B cell (primary cell): ENCODE measurements around the gene LRTM1. TPM values are rescaled to one million over a fixed set of nuclear protein-coding genes. Genes with fewer than 3 reads are reported as not detected.

Experiments used
- ATAC-seq: fragments of 200-7000 bp; cut with Tn5 transposase; one replicate; pipeline ENCODE4 v1.10.0; 2021; ENCODE audit warnings: low read depth, mild to moderate bottlenecking, moderate number of reproducible peaks, moderate library complexity
- CTCF ChIA-PET: fragments of 350-600 bp; sonication (Branson Sonifier 250); formaldehyde crosslinking; loops from one replicate; lab custom pipeline; 2021; ENCODE audit warnings: antibody characterized with exemption, inconsistent platforms; lab: Charles Lee
- POLR2A ChIA-PET: fragments of 350-600 bp; sonication (Branson Sonifier 250); formaldehyde crosslinking; loops from one replicate; lab custom pipeline; 2021; ENCODE audit warnings: antibody characterized with exemption; lab: Charles Lee
- DNase-seq: peaks from one replicate; pipeline ENCODE4 v3.0.0; 2013
- H2AFZ ChIP-seq: 2 replicates; pipeline ENCODE4 v1.6.1; 2012; ENCODE audit warnings: mild to moderate bottlenecking, low read depth, low read length; ENCODE audit not compliant: insufficient read depth, poor library complexity, severe bottlenecking
- H3K27ac ChIP-seq, 2 donors: 1 replicate in 1 of 2; 2 replicates in 1 of 2; pipeline ENCODE4 v1.5.1; 2012 to 2013; ENCODE audit warnings: low read length in 2 of 2, mild to moderate bottlenecking in 2 of 2, moderate library complexity in 1 of 2
- H3K27me3 ChIP-seq, 4 experiments: fragments of 200-600 bp in 1 of 4; sonication (generic) in 1 of 4; replicated peaks in 1 of 4; 1 replicate in 2 of 4; 2 replicates in 2 of 4; pipeline versions ENCODE4 v1.6.1 to v1.7.0; 2013 to 2016; ENCODE audit warnings: low read length in 3 of 4, mild to moderate bottlenecking in 2 of 4, mixed read lengths in 1 of 4, moderate library complexity in 1 of 4; ENCODE audit not compliant: insufficient read depth in 4 of 4, control insufficient read depth in 3 of 4; ENCODE audit errors: control extremely low read depth in 1 of 4
- H3K36me3 ChIP-seq, 2 experiments: replicated peaks in 1 of 2; 1 replicate in 1 of 2; 2 replicates in 1 of 2; pipeline versions ENCODE4 v1.6.1 to v1.7.1; 2013; ENCODE audit warnings: low read length in 1 of 2; ENCODE audit not compliant: insufficient read depth in 2 of 2, control insufficient read depth in 1 of 2; ENCODE audit errors: control extremely low read depth in 1 of 2, extremely low read depth in 1 of 2
- H3K4me1 ChIP-seq, 2 donors: fragments of 200-600 bp in 1 of 2; sonication (generic) in 1 of 2; 1 replicate in 1 of 2; 2 replicates in 1 of 2; pipeline versions ENCODE4 v1.5.1 to v1.6.1; 2013 to 2017; ENCODE audit warnings: low read length in 2 of 2; ENCODE audit not compliant: control insufficient read depth in 2 of 2, insufficient read depth in 2 of 2
- H3K4me2 ChIP-seq: replicated peaks from 2 replicates; pipeline ENCODE3; 2012; ENCODE audit warnings: mild to moderate bottlenecking, low read depth, low read length; ENCODE audit not compliant: poor library complexity, severe bottlenecking
- H3K4me3 ChIP-seq, 5 experiments: fragments of 200-600 bp in 1 of 5; sonication (generic) in 1 of 5; 1 replicate in 3 of 5; 2 replicates in 2 of 5; pipeline versions ENCODE4 v1.5.1 to v1.7.0; 2011 to 2016; ENCODE audit warnings: low read length in 4 of 5, mild to moderate bottlenecking in 4 of 5, low read depth in 2 of 5, control low read depth in 1 of 5, moderate library complexity in 1 of 5; ENCODE audit not compliant: insufficient read depth in 1 of 5; ENCODE audit errors: control extremely low read depth in 1 of 5, extremely low read depth in 1 of 5
- H3K79me2 ChIP-seq: fragments of 200-600 bp; sonication (generic); one replicate; pipeline ENCODE4 v1.6.0; 2016; ENCODE audit warnings: low read length; ENCODE audit not compliant: control insufficient read depth, insufficient read depth
- H3K9ac ChIP-seq: fragments of 200-600 bp; sonication (generic); 2 replicates; pipeline ENCODE4 v1.6.1; 2017; ENCODE audit warnings: mild to moderate bottlenecking, low read length, moderate library complexity
- H3K9me3 ChIP-seq, 3 donors: one replicate each; pipeline versions ENCODE4 v1.6.1 to v1.7.1; 2013; ENCODE audit warnings: low read length in 2 of 3; ENCODE audit not compliant: control insufficient read depth in 2 of 3, insufficient read depth in 1 of 3; ENCODE audit errors: control extremely low read depth in 1 of 3
- H4K20me1 ChIP-seq: 2 replicates; pipeline ENCODE4 v1.6.0; 2012; ENCODE audit warnings: mild to moderate bottlenecking, low read length; ENCODE audit not compliant: insufficient read depth, control insufficient read depth, poor library complexity, severe bottlenecking
- H3K27ac Mint-ChIP-seq: one replicate; pipeline ENCODE4 v1.8.0; 2021; ENCODE audit warnings: mixed read lengths
- H3K27me3 Mint-ChIP-seq: one replicate; pipeline ENCODE4 v1.8.0; 2021; ENCODE audit warnings: mixed read lengths
- H3K4me1 Mint-ChIP-seq: one replicate; pipeline ENCODE4 v1.8.0; 2021; ENCODE audit warnings: mixed read lengths
- H3K4me3 Mint-ChIP-seq: one replicate; pipeline ENCODE4 v1.8.0; 2021; ENCODE audit warnings: mixed read lengths
- H3K9me3 Mint-ChIP-seq: one replicate; pipeline ENCODE4 v1.8.0; 2022; ENCODE audit warnings: mixed read lengths; ENCODE audit not compliant: insufficient read depth
- CTCF ChIP-seq: fragments of 200-600 bp; IDR thresholded peaks from one replicate; pipeline ENCODE4 v1.8.0; 2022; ENCODE audit warnings: antibody characterized with exemption, mild to moderate bottlenecking
- EZH2 ChIP-seq: IDR thresholded peaks from 2 replicates; pipeline ENCODE4 v1.6.1; 2012; ENCODE audit warnings: borderline replicate concordance, low read depth, mild to moderate bottlenecking, moderate library complexity, low read length; ENCODE audit not compliant: insufficient read depth, poor library complexity, severe bottlenecking
- WGBS: methylation state at CpG from one replicate; pipeline ENCODE4 v1.1.5; 2013; ENCODE audit warnings: missing lambda C conversion rate; ENCODE audit not compliant: insufficient coverage; 5-methylcytosine and 5-hydroxymethylcytosine counted together
- intact Hi-C: fragments of 100-400 bp; cut with micrococcal nuclease; formaldehyde crosslinking; loops from one replicate; pipeline ENCODE4 v1.10.0; 2022
- polyA plus RNA-seq: library from polyadenylated mRNA; depleted of rRNA; stranded (reverse); fragments of >200 nt; gene quantifications from 2 replicates; pipeline ENCODE4 v1.2.3, GENCODE V29; 2012
- total RNA-seq, 2 donors: library from RNA; stranded (reverse); fragments of 120-200 nt in 1 of 2; gene quantifications; 1 replicate in 1 of 2; 2 replicates in 1 of 2; pipeline versions ENCODE4 v1.2.3 to v1.2.4, GENCODE V29; 2013 to 2022

Gene LRTM1
- total and polyA plus RNA-seq, 2 donors (not counting 1 experiment from before 2014, with no cell fraction given): not detected

DNA sequence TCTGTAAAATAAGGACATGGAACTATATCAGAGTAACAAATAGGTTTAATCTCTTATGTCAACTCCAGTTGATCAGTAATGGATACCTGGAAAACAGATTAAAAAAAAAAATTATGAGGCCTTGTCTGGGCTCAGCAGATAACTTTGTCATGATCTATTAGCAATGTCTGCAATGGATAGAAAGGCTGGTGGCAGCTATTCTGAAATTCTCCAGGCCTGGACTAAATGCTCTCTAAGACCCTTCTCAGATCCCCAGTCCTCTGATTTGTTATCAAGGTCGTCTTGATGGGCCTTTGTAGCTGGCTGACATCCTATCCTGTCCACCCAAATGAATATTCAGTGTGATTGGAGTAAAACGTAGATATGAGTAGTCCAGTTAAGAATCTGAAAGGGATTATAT lies 13.7 kb downstream of the LRTM1 start:
- intact Hi-C loops: no loop called here
- DNase-seq (no peak), ATAC-seq (no peak)
- no peak overlapping the region for H3K9ac ChIP-seq
- H3K36me3 ChIP-seq: no peaks in the 10 kb centered on the region
- Mint-ChIP-seq H3K9me3 (no peaks in the 10 kb centered on the region), H3K27ac (no peak overlapping the region), H3K4me1 (no peaks in the 10 kb centered on the region), H3K27me3 (no peaks in the 10 kb centered on the region), H3K4me3 (no peak overlapping the region)
- peaks cover 0 to 4% (median 0%) of the 10 kb centered on the region in 3 donors for H3K9me3 ChIP-seq
- TF ChIP-seq CTCF: no peak
- TF ChIP-seq EZH2: no peak
- H3K4me2 ChIP-seq: no peak overlapping the region
- ChIA-PET POLR2A (no interaction called here), CTCF (no interaction called here)
- no peaks in the 10 kb centered on the region for H3K79me2 ChIP-seq
- H3K27ac ChIP-seq: no peak overlapping the region
- H4K20me1 ChIP-seq: no peaks in the 10 kb centered on the region
- H3K4me1 ChIP-seq: no peaks in the 10 kb centered on the region
- H3K4me3 ChIP-seq: no peak overlapping the region
- no CpG with 5 or more reads among the region's 2 CpGs for WGBS
- H3K27me3 ChIP-seq: no peaks in the 10 kb centered on the region
- H2AFZ ChIP-seq: no peak overlapping the region

DNA sequence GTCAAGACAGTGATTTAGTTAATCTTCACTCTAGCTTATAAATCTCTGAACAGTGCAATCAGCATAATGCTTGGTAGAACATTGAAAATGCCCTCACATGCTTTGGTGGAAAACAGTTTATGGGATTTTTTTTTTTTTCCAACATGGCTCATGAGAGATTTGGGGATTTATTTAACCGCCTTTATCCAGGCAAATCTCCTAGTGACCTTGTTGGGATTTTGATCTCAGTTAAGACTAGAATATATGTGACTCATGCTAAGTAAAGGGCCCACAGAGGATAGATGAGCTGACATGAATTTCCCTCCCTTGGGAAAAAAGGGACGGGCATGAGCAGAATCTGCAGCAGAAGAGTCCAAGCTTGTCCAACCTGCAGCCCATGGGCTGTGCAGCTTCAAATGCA lies 18.7 kb downstream of the LRTM1 start:
- no CpG with 5 or more reads among the region's 2 CpGs for WGBS
- Histone ChIP-seq H2AFZ (no peak overlapping the region), H3K79me2 (no peaks in the 10 kb centered on the region), H4K20me1 (no peaks in the 10 kb centered on the region), H3K4me2 (no peak overlapping the region), H3K27me3 (no peaks in the 10 kb centered on the region), H3K4me3 (no peak overlapping the region), H3K9me3 (no peaks in the 10 kb centered on the region), H3K27ac (no peak overlapping the region), H3K4me1 (no peaks in the 10 kb centered on the region), H3K9ac (no peak overlapping the region), H3K36me3 (no peaks in the 10 kb centered on the region)
- Mint-ChIP-seq H3K27me3 (no peaks in the 10 kb centered on the region), H3K27ac (no peak overlapping the region), H3K9me3 (no peaks in the 10 kb centered on the region), H3K4me3 (no peak overlapping the region), H3K4me1 (no peaks in the 10 kb centered on the region)
- no peak for ATAC-seq
- no peak for DNase-seq
- CTCF ChIA-PET: no interaction called here
- POLR2A ChIA-PET: no interaction called here
- no peak for TF ChIP-seq CTCF
- no peak for TF ChIP-seq EZH2
- intact Hi-C loops: no loop called here
